Spleen (tissue), 7 donors: ENCODE data around the gene ITPR1.

Experiments used
- CTCF ChIP-seq, 11 experiments: fragments of 200-600 bp in 7 of 11; fragments of 450-650 bp in 4 of 11; sonication (generic) in 4 of 11; IDR thresholded peaks in 8 of 11; conservative IDR thresholded peaks in 3 of 11; 1 replicate in 7 of 11; 2 replicates in 4 of 11; pipeline versions ENCODE4 v1.4.0 to v1.8.0; 2016 to 2021; ENCODE audit warnings: antibody characterized with exemption in 11 of 11, inconsistent platforms in 4 of 11, mild to moderate bottlenecking in 1 of 11
- POLR2A ChIP-seq, 3 donors: fragments of 450-650 bp; IDR thresholded peaks; one replicate each; pipeline ENCODE4 v1.5.1; 2017; ENCODE audit warnings: antibody characterized with exemption in 3 of 3, mild to moderate bottlenecking in 1 of 3
- donor health status: DM: no; HTN: no; CAD: no; lungs with moderate emphysema.
- donor health status: DM: no; HTN: no; CAD: no.
- donor health status: DM: no; HTN: no; CAD: no.

GRCh38 chr3:4531478-4532025, 38.4 kb downstream of the ITPR1 start:
- no peak for TF ChIP-seq CTCF (IDR thresholded peaks at IDR 0.05 in 8 of 11, conservative IDR thresholded peaks at IDR 0.05 in 3 of 11)
- TF ChIP-seq POLR2A (IDR thresholded peaks at IDR 0.05) = no peak
